Colon (tissue), 2 donors: ENCODE measurements around the gene SGCB.

ENCODE experiments used
- FAIRE-seq: peaks from 2 replicates; lab custom pipeline; 2012; peaks lifted over from hg19 to GRCh38; lab: Jason Lieb, UNC
- donor health status: control.
- donor health status: control.

Gene SGCB

GRCh38 chr4:52019936-52020657 lies 18.0 kb downstream of the SGCB start, which contains the start of gene LRRC66:
Gene LRRC66 (minus strand): TSS chr4:52020363. CDS start chr4:52017613, 2,750 bp downstream.
- FAIRE-seq = peak; percentile 64

- FAIRE-seq = peak; percentile 80
Observed at GRCh38 chr4:52017814-52018213, 20.3 kb downstream of the SGCB start.

GRCh38 chr4:52016981-52017380 lies 21.1 kb downstream of the SGCB start:
- no peak for FAIRE-seq

GRCh38 chr4:52015366-52015765 lies 22.7 kb downstream of the SGCB start:
- FAIRE-seq = no peak

GRCh38 chr4:52014903-52015302 lies 23.2 kb downstream of the SGCB start:
- FAIRE-seq = no peak

- no peak for FAIRE-seq
Observed at GRCh38 chr4:52012651-52013050, 25.4 kb downstream of the SGCB start.

- FAIRE-seq = no peak
Observed at GRCh38 chr4:52010986-52011385, 27.1 kb downstream of the SGCB start.

GRCh38 chr4:52006887-52007286 lies 31.2 kb downstream of the SGCB start:
- FAIRE-seq = no peak

GRCh38 chr4:52005604-52006273 lies 32.4 kb downstream of the SGCB start:
- no peak for FAIRE-seq

GRCh38 chr4:52004414-52004813 lies 33.7 kb downstream of the SGCB start:
- FAIRE-seq = no peak

GRCh38 chr4:52001616-52002015 lies 36.5 kb downstream of the SGCB start:
- FAIRE-seq = no peak

- FAIRE-seq = no peak
Observed at GRCh38 chr4:51999250-51999649, 38.8 kb downstream of the SGCB start.

- FAIRE-seq = no peak
Observed at GRCh38 chr4:51998837-51999236, 39.3 kb downstream of the SGCB start.

GRCh38 chr4:51997647-51998046 lies 40.5 kb downstream of the SGCB start:
- FAIRE-seq = no peak

GRCh38 chr4:51995647-51996220 lies 42.4 kb downstream of the SGCB start:
- FAIRE-seq = no peak
